ENCODE data around the gene PTPRB. TPM values are rescaled to one million over a fixed set of nuclear protein-coding genes. Genes with fewer than 3 reads are reported as not detected.

Gene PTPRB
- total RNA-seq, 6 experiments from 2014 or later, result 12.7 to 35.9 (median 16.9) TPM

DNA sequence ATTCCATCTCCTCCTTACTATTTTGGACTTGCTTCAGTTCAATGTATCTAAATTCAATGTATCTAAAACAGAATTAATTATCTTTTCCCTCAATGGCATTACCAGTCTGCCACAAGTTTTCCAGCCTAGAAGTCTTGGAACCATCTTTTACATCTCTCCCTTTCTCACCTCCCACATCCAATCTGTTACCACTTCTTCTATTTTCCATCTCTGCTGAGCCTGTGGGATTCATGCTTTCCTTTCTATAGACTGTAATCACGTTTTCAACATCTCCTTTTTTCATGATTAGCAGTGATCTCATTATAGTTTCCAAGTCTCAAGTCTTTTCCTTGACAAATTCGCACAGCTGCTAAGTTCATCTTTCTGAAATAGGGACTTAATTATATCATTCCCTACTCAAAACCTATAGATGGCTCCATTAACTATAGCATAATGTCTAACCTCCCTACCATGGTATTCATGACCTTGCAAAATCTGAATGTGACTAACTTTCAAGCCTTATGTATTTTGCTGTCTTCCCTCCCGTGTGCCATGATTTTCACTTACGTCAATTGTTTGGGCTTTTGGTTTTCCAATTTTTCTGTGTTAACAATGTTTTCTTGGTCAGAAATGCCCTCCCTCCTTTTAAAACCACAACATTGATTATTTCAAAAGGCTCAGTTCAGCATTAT, 20.5 kb upstream of the PTPRB start:
- H3K36me3 ChIP-seq, result no peaks in the 10 kb centered on the region
- intact Hi-C loops (cut with DNase I), result no loop called here
- H3K9me3 ChIP-seq, result no peaks in the 10 kb centered on the region
- H3K27ac ChIP-seq, result no peak overlapping the region
- WGBS (ENCODE audit: insufficient coverage, low coverage, low lambda C conversion rate, missing lambda C conversion rate), result 44% methylated on average over 4 of the region's 4 CpGs
- TF ChIP-seq POLR2A (IDR thresholded peaks at IDR 0.05), result no peak
- no peak for TF ChIP-seq CTCF (IDR thresholded peaks at IDR 0.05)
- no peaks in the 10 kb centered on the region for H3K27me3 ChIP-seq
- no peak for ATAC-seq
- no peak for DNase-seq
- H3K4me3 ChIP-seq, result no peak overlapping the region
- no peaks in the 10 kb centered on the region for H3K4me1 ChIP-seq

- ATAC-seq, result peak; percentile 38 to 81 (median 63)
- no peak overlapping the region for H3K27ac ChIP-seq
- no peaks in the 10 kb centered on the region for H3K4me1 ChIP-seq
- no peaks in the 10 kb centered on the region for H3K36me3 ChIP-seq
- intact Hi-C loops (cut with DNase I), result no loop called here
- TF ChIP-seq CTCF (IDR thresholded peaks at IDR 0.05), result no peak
- TF ChIP-seq POLR2A (IDR thresholded peaks at IDR 0.05), result no peak
- no peaks in the 10 kb centered on the region for H3K27me3 ChIP-seq
- 36% methylated on average over 1 of the region's 1 CpG for WGBS (ENCODE audit: insufficient coverage, low coverage, low lambda C conversion rate, missing lambda C conversion rate)
- H3K4me3 ChIP-seq, result no peak overlapping the region
- DNase-seq, result no peak
- no peaks in the 10 kb centered on the region for H3K9me3 ChIP-seq
Observed at GRCh38 chr12:70652451-70652850, 15.2 kb upstream of the PTPRB start.

GRCh38 chr12:70648831-70649230, 11.6 kb upstream of the PTPRB start:
- 26% methylated on average over 2 of the region's 2 CpGs for WGBS (ENCODE audit: insufficient coverage, low coverage, low lambda C conversion rate, missing lambda C conversion rate)
- DNase-seq (no peak), ATAC-seq (peak in 1 of 4 donors; percentile 19)
- no peak overlapping the region for H3K4me3 ChIP-seq
- no peaks in the 10 kb centered on the region for H3K27me3 ChIP-seq
- H3K27ac ChIP-seq, result peak overlapping the region in 1 of 3 donors; percentile 28
- no peak for TF ChIP-seq CTCF (IDR thresholded peaks at IDR 0.05)
- no peak for TF ChIP-seq POLR2A (IDR thresholded peaks at IDR 0.05)
- H3K9me3 ChIP-seq, result no peaks in the 10 kb centered on the region
- no peaks in the 10 kb centered on the region for H3K4me1 ChIP-seq
- intact Hi-C loops (cut with DNase I), result no loop called here
- no peaks in the 10 kb centered on the region for H3K36me3 ChIP-seq

DNA sequence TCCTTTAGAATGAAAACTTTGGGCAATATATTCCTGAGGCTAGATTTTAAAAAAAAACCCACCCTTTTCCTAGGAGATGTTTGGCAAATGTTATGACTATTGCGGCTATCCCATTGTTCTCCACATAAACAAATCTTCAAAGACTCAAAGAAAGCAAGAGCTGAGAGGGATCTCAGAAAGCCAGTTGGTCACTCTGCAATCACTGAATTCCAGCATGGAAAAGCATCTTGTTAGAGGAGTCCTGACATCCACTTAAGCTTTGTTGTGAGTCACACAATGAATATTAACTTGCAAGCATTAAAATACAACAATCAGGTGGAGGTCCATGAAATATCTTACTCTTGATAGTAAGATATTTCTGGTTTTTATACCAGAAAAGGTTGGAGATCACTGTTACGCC, 11.0 kb upstream of the PTPRB start:
- WGBS (ENCODE audit: insufficient coverage, low coverage, low lambda C conversion rate, missing lambda C conversion rate), result 64% methylated on average over 2 of the region's 2 CpGs
- intact Hi-C loops (cut with DNase I), result no loop called here
- DNase-seq (no peak), ATAC-seq (no peak)
- Histone ChIP-seq H3K36me3 (no peaks in the 10 kb centered on the region), H3K9me3 (no peaks in the 10 kb centered on the region), H3K4me1 (no peaks in the 10 kb centered on the region), H3K27me3 (no peaks in the 10 kb centered on the region), H3K27ac (no peak overlapping the region), H3K4me3 (no peak overlapping the region)
- TF ChIP-seq CTCF (IDR thresholded peaks at IDR 0.05) (no peak), POLR2A (IDR thresholded peaks at IDR 0.05) (no peak)
